Activated T-helper 1 cell treated with anti-CD3 and anti-CD28 coated beads, Interleukin-12 subunit alpha, Interleukin-12 subunit beta, Interleukin-2, Interleukin-4 antibody, amounts not matched to agents 30 ng/mL and 10 ng/mL and 1 ng/mL, durations not matched to agents 14 hours and 24 hours and 36 hours (primary cell): ENCODE measurements around the gene KBTBD4. TPM values are rescaled to one million over a fixed set of nuclear protein-coding genes. Genes with fewer than 3 reads are reported as not detected.
A peak's percentile ranks its signal among the peaks of the same experiment; 100 is the strongest.
"Not testable (repeated sequence)": the region's sequence is repeated elsewhere in the genome, so short reads cannot be mapped to it uniquely, and the experiment has no call there.

Experiments used
- DNase-seq: peaks from one replicate; pipeline ENCODE4 v3.0.0; 2021; ENCODE audit warnings: low spot score
- H3K27ac Mint-ChIP-seq: one replicate; pipeline ENCODE4 v1.8.0; 2021; ENCODE audit warnings: mild to moderate bottlenecking, mixed read lengths
- H3K27me3 Mint-ChIP-seq: one replicate; pipeline ENCODE4 v1.8.0; 2022; ENCODE audit warnings: mild to moderate bottlenecking, moderate library complexity, mixed read lengths; ENCODE audit not compliant: insufficient read depth
- H3K36me3 Mint-ChIP-seq: one replicate; pipeline ENCODE4 v1.8.0; 2021; ENCODE audit warnings: low read depth, mixed read lengths
- H3K4me1 Mint-ChIP-seq: one replicate; pipeline ENCODE4 v1.8.0; 2021; ENCODE audit warnings: low read depth, mixed read lengths
- H3K4me3 Mint-ChIP-seq: one replicate; pipeline ENCODE4 v1.8.0; 2021; ENCODE audit warnings: mild to moderate bottlenecking, moderate library complexity, mixed read lengths
- H3K9me3 Mint-ChIP-seq: one replicate; pipeline ENCODE4 v1.8.0; 2021; ENCODE audit warnings: mixed read lengths
- intact Hi-C: fragments of 100-400 bp; cut with micrococcal nuclease; formaldehyde crosslinking; loops from one replicate; pipeline ENCODE4 v1.15.1; 2024
- total RNA-seq: library from RNA; stranded (reverse); gene quantifications from 2 replicates; pipeline ENCODE4 v1.2.3, GENCODE V29; 2022

Gene KBTBD4
- total RNA-seq, 1 donor from 2014 or later, result 16.3 TPM

DNA sequence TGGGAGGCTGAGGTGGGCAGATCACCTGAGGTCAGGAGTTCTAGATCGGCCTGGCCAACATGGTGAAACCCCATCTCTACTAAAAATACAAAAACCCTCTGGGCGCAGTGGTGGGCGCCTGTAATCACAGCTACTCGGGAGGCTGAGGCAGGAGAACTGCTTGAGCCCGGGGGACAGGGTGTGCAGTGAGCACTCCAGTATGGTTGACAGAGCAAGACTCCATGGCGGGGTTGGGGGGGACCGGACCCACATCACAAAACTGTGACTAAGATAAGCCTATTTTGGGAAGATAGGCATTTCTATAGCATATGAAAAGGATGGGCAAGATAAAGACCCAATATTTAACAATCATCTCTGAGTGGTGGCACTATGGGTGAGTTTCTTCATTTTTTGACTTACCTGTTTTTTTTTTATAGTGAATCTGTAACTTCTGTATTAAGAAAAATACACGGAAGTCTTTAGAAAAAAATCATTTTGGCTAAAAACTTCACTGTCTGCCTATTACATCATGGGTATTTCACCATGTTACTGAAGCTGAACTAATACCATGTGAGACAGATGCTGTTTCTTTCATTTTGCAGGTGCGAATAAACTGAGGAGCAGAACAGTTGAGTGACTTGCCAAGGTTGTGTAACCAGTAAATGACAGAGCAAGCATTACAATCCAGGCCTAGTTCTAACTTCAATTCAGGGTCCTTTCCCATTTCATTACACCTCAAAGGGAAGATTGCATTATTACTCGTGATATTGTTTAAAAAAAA lies 28.3 kb downstream of the KBTBD4 start:
- H3K4me3 Mint-ChIP-seq, result peak overlapping the region; percentile 99
- peaks cover 40% of the 10 kb centered on the region for H3K4me1 Mint-ChIP-seq
- H3K9me3 Mint-ChIP-seq, result no peaks in the 10 kb centered on the region
- no peaks in the 10 kb centered on the region for H3K27me3 Mint-ChIP-seq
- intact Hi-C loops, result loop anchor here (5.0 kb wide), 1 partner anchor 217 kb away; the partner anchor contains the start of gene FNBP4
- no peak for DNase-seq
- H3K36me3 Mint-ChIP-seq, result peaks cover 24% of the 10 kb centered on the region
- peak overlapping the region; percentile 48 for H3K27ac Mint-ChIP-seq

DNA sequence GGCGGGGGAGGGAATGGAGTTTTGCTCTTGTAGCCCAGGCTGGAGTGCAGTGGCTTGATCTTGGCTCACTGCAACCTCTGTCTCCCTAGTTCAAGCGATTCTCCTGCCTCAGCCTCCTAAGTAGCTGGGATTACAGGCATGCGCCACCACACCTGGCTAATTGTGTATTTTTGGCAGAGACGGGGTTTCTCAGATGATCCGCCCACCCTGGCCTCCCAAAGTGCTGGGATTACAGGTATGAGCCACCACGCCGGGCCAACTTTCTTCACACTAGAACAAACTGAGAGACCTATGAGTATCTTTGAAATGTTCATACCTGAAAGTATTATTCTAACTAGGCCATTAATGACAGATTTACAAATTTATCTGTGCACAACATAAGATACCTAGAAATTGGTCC lies 32.5 kb downstream of the KBTBD4 start:
- H3K9me3 Mint-ChIP-seq, H3K4me3 Mint-ChIP-seq, intact Hi-C loops, H3K27me3 Mint-ChIP-seq, H3K27ac Mint-ChIP-seq, DNase-seq: not testable (repeated sequence)
- H3K36me3 Mint-ChIP-seq, result peaks cover 17% of the 10 kb centered on the region
- H3K4me1 Mint-ChIP-seq, result peaks cover 38% of the 10 kb centered on the region

DNA sequence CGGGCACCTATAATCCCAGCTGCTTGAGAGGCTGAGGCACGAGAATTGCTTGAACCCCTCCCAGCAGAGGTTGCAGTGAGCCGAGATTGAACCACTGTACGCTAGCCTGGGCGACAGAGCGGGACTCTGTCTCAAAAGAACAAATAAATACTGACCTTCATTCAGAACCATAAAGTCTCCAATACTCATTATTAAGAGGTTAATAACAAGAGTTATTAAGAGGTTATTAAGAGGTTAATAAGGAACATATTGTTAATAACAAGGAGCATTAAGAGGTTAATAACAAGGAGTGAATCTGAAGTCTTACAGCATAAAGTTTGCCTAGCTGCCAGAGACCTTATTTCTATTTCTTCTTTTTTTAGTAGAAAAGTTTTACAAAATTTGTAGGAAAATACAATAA lies 33.5 kb downstream of the KBTBD4 start:
- no peak for DNase-seq
- peaks cover 10% of the 10 kb centered on the region for H3K36me3 Mint-ChIP-seq
- no peak overlapping the region for H3K27ac Mint-ChIP-seq
- no peaks in the 10 kb centered on the region for H3K9me3 Mint-ChIP-seq
- H3K4me3 Mint-ChIP-seq, result no peak overlapping the region
- peaks cover 38% of the 10 kb centered on the region for H3K4me1 Mint-ChIP-seq
- no peaks in the 10 kb centered on the region for H3K27me3 Mint-ChIP-seq
- intact Hi-C loops, result no loop called here

DNA sequence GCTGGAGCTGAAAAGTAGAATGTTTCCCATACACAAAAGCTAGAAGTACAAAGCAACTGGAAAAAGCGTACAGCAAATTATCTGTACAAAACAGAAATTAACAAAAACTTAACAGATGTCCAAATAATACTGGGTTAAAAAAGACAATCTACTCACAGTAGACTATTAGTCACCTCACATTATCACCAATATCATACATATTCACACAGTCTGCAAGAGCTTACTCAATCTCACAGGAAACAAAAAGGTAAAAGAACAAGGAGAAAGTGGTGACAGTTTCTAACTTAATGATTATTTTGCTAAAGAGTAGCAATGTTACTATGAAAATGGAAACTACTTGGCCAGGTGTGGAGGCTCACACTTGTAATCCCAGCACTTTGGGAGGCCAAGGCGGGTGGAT lies 37.7 kb downstream of the KBTBD4 start:
- Mint-ChIP-seq H3K27me3 (no peaks in the 10 kb centered on the region), H3K4me3 (no peak overlapping the region), H3K4me1 (peaks cover 44% of the 10 kb centered on the region), H3K9me3 (no peaks in the 10 kb centered on the region), H3K27ac (peak overlapping the region; percentile 44), H3K36me3 (peaks cover 11% of the 10 kb centered on the region)
- intact Hi-C loops, result no loop called here
- no peak for DNase-seq

DNA sequence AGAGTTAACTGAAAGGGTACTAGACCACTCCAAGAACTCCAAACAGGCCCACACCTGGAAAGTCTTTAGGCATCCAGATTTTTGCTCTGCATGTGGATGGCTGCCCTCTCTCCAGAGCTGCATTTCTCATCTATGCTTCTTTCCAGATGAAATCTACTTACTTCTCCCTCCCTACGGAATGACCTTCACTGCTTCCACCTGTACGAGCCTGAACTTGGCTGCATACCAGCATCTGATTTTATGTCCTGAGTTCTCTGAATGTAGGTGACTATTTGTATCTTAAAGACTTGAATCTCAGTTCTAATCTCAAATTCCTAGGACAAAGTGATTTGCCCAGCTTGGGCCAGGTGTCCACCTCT lies 39.1 kb downstream of the KBTBD4 start:
- Mint-ChIP-seq H3K27ac (no peak overlapping the region), H3K9me3 (no peaks in the 10 kb centered on the region), H3K36me3 (peaks cover 11% of the 10 kb centered on the region), H3K4me3 (no peak overlapping the region), H3K4me1 (peaks cover 48% of the 10 kb centered on the region), H3K27me3 (no peaks in the 10 kb centered on the region)
- intact Hi-C loops, result loop anchor here (2.0 kb wide), 1 partner anchor 15 kb away; no protein-coding TSS in a partner anchor
- DNase-seq, result no peak

DNA sequence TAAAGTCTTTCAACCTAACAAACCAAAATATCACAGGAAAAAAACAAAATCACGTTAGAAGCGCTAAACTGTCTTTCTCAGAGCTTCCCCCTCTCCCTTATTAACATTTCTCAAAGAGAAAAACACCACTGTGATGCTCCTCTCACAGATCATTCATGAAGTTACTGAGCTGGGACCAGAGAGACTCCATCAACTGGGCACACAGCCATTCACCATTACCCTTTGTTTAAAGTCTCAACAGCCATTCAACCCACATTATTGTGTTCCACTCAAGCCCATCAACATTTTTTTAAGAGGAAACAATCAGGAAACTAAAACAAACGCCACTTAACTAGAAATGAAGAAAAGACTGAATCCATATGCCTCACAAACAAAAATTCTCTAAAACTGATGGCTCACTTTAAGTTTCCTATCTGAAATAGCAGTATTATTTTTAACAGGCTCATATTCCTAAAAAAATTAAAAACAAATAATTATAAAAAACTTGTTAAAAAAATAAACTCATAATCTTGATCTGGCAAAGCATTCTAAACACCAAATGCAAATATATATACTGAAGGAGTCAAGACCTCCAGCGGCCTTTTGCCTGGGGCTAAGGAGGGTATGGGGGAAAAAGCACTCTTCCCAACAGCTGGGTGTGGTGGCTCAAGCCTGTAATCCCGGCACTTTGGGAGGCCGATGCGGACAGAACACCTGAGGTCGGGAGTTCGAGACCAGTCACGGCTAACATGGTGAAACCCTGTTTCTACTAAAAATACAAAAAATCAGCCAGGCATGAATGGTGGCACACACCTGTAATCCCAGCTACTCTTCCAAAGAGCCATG lies 39.8 kb downstream of the KBTBD4 start:
- H3K36me3 Mint-ChIP-seq, result peaks cover 11% of the 10 kb centered on the region
- H3K4me1 Mint-ChIP-seq, result peaks cover 43% of the 10 kb centered on the region
- no peak overlapping the region for H3K27ac Mint-ChIP-seq
- no peaks in the 10 kb centered on the region for H3K27me3 Mint-ChIP-seq
- H3K4me3 Mint-ChIP-seq, result no peak overlapping the region
- intact Hi-C loops, result loop anchor here (2.0 kb wide), 1 partner anchor 14 kb away; no protein-coding TSS in a partner anchor
- DNase-seq, result no peak
- H3K9me3 Mint-ChIP-seq, result no peaks in the 10 kb centered on the region

DNA sequence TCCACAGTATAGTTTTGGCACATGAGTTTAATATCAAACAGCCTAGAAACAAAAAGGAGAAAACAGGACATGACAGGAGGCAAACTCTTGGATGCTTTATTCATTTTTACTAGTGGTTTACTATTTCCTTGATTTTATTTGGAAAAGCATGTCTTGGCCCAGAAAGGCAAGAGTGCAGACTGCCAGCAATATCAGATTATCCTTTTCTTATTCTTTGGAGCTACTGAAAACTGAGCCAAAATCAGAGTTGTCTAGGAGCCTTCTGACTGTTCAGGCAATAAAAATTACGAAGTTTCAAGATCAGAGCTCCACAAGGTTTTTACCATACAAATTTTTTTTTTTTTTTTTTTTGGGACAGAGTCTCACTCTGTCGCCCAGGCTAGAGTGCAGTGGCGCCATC lies 41.9 kb downstream of the KBTBD4 start:
- H3K4me3 Mint-ChIP-seq, result no peak overlapping the region
- peaks cover 9% of the 10 kb centered on the region for H3K36me3 Mint-ChIP-seq
- no peaks in the 10 kb centered on the region for H3K27me3 Mint-ChIP-seq
- no peaks in the 10 kb centered on the region for H3K9me3 Mint-ChIP-seq
- H3K27ac Mint-ChIP-seq, result no peak overlapping the region
- intact Hi-C loops, result no loop called here
- peaks cover 44% of the 10 kb centered on the region for H3K4me1 Mint-ChIP-seq
- DNase-seq, result no peak

DNA sequence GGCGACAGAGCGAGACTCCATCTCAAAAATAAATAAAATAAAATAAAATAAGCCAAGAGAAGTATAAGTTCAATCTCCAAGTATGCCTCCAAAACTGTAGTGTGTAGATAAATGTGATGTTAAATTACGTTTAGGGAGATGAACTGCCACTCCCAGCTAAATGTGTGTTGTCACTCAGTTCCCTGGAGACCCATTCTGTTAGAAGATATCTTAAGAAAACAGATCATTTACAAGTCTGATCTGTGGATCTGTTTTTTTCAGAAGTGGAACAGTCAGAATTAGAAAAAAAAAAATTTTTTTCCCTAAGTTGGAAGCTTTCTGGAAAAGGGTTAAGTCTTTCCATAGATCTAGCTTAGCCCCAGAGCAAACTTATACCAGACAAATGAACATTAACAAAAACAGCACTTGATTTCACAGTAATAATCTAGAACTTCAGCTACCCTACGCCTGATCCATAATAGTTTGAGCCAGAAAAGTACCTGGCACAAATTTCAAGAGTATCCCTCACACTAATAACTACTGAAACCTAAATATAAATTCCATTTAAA lies 44.0 kb downstream of the KBTBD4 start:
- Mint-ChIP-seq H3K27me3 (no peaks in the 10 kb centered on the region), H3K9me3 (no peaks in the 10 kb centered on the region), H3K4me3 (no peak overlapping the region), H3K27ac (no peak overlapping the region), H3K4me1 (peaks cover 32% of the 10 kb centered on the region), H3K36me3 (peaks cover 12% of the 10 kb centered on the region)
- no peak for DNase-seq
- intact Hi-C loops, result no loop called here

DNA sequence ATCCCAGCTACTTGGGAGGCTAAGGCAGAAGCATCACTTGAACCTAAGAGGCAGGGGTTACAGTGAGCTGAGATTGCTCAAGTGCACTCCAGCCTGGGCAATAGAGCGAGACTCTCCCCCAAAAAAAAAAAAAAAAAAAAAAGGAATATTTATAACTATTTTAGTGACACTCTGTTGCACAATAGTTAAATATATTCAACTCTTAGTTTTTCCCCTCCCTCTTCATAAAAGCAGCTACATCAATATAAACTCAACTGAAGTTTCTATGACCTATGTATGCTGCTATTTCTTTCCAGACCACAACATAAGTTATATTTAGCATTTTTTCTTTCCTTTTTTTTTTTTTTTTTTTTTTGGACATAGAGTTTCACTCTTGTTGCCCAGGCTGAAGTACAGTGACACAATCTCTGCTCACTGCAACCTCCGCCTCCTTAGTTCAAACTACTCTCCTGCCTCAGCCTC lies 45.0 kb downstream of the KBTBD4 start:
- peaks cover 21% of the 10 kb centered on the region for H3K4me1 Mint-ChIP-seq
- intact Hi-C loops, result no loop called here
- peaks cover 9% of the 10 kb centered on the region for H3K36me3 Mint-ChIP-seq
- no peak for DNase-seq
- H3K27me3 Mint-ChIP-seq, result no peaks in the 10 kb centered on the region
- H3K4me3 Mint-ChIP-seq, result no peak overlapping the region
- H3K9me3 Mint-ChIP-seq, result no peaks in the 10 kb centered on the region
- no peak overlapping the region for H3K27ac Mint-ChIP-seq

DNA sequence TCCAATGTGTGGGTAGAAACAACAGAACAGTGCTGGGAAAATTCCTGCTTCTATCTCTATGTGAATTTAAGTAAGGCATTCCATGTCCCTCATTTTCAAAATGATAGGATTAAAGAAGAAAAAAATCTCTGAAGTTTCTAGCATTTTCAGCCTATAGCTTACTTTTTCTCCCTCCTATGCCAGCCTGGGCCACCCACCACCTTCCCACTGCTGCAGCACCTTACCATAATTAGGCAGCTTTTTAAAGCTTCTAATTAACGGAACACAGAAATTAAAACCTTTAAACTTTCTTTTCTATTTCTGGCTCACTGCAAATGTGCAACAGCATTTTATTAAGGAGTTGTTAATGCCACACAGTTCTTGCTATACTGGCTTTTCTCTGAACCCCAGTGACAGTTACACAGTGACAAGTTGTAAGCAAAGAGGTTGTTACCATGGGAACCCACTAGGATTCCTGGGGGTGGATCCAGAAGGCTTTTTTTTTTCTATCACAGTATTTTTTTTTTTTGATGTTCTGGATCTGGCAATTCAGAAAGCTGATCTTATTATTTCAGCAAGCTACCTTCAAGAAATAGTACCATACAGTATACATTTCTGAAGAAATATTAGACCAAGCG lies 46.1 kb downstream of the KBTBD4 start:
- Mint-ChIP-seq H3K27ac (peak overlapping the region; percentile 44), H3K4me3 (no peak overlapping the region), H3K9me3 (no peaks in the 10 kb centered on the region), H3K27me3 (no peaks in the 10 kb centered on the region), H3K36me3 (peaks cover 8% of the 10 kb centered on the region), H3K4me1 (peaks cover 19% of the 10 kb centered on the region)
- intact Hi-C loops, result no loop called here
- DNase-seq, result no peak

DNA sequence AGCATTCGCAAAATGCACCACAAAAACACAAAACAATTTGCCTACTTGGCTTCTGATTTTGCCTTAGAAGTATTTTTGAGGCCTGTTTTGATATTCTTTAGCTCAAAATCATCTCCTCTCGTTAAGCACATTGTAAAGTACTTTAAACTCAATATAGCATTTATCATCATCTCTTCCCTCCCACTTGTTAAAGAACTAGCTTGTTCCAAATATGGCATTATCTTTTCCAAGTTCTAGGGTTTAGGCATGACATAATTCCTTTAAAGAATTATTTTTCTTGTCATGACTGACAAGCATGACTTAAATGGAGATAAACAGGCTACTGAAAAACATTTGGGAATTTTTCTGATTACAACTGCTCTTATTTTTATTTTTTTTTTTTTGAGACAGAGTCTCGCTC lies 47.1 kb downstream of the KBTBD4 start:
- Mint-ChIP-seq H3K4me3 (no peak overlapping the region), H3K27me3 (no peaks in the 10 kb centered on the region), H3K4me1 (peaks cover 19% of the 10 kb centered on the region), H3K36me3 (peaks cover 6% of the 10 kb centered on the region), H3K9me3 (no peaks in the 10 kb centered on the region), H3K27ac (no peak overlapping the region)
- intact Hi-C loops, result no loop called here
- DNase-seq, result no peak

DNA sequence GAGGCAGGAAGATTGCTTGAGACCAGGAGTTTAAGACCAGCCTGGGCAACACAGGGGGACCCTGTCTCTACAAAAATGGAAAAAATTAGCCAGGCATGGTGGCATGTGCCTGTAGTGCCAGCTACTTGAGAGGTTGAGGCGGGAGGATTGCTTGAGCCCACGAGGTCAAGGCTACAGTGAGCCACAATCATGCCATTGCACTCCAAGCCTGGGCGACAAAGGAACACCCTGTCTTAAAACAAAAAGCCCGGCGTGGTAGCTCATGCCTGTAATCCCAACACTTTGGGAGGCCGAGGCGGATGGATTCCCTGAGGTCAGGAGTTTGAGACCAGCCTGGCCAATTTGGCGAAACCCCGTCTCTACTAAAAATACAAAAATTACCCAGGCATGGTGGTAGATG lies 48.0 kb downstream of the KBTBD4 start:
- H3K9me3 Mint-ChIP-seq, H3K4me3 Mint-ChIP-seq, H3K36me3 Mint-ChIP-seq, H3K27me3 Mint-ChIP-seq, H3K27ac Mint-ChIP-seq, DNase-seq, intact Hi-C loops: not testable (repeated sequence)
- peaks cover 27% of the 10 kb centered on the region for H3K4me1 Mint-ChIP-seq
